GM19193 (cell line): ENCODE data around the gene DGLUCY.

Experiments
- POLR2A ChIP-seq: IDR thresholded peaks from 4 replicates; pipeline ENCODE4 v1.6.1; 2011; ENCODE audit not compliant: insufficient read depth, insufficient read length; ENCODE audit errors: extremely low read depth

The DGLUCY gene

GRCh38 chr14:91175291-91176201 is 61.7 kb downstream of the DGLUCY start:
- TF ChIP-seq POLR2A = no peak

DNA sequence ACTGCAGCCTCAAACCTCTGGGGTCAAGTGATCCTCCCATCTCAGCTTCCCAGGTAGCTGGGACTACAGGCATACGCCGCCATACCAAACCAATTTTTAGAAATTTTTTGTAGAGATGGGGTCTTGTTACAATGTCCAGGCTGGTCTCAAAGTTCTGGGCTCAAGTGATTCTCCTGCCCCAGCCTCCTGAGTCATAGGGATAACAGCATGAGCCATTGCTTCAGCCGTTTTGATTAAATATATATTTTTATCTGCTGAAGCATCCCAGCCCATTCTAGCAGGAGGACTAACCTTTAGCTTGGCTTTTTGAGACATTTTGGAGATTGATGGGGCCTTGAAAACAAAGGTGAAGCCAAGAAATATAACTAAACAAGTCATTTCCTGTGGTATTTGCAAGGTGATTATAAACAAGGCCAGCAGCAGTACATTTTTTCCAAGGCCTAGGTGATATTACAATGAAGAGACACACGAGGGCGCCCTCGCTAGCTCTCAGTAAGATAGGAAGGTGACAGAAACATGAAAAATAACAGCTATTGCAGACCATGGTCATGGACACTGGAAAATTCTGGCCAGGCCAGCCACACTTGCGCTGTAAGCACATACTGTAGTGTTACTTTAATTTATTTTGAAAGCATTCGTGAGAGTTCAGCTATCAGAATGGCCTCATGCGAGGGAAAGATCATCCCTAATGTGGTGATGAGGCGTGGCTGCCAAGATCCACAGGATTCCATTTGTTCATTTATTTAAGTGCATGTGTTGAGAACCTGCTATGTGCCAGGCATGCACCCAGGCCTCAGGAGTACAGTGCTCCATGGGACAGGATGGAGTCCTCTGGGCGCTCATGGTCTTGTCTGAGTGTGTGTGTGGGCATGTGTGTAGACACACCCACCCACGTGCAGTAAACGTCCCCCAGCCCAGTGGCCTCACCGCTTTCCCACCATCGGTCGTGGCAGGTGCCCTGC is 63.5 kb downstream of the DGLUCY start:
- no peak for TF ChIP-seq POLR2A

DNA sequence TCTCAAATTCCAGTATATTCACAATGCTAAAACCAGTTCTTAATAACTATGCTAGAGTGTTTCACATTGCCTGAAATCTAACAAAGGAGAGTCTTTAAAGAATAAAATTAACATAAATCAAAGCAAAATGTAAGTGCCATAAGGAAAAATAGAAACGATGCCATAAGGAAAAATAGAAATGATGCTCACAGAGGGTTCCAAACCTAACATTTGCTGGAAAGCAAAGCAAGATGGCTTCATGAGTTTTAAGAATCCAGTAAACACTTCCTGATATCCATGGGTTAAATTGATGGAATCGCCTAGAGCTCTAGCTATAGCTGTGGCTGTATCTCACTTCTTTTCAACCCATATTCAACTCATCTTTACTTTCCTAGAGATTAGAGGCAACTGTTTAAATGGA is 66.7 kb downstream of the DGLUCY start:
- no peak for TF ChIP-seq POLR2A

- no peak for TF ChIP-seq POLR2A
These were observed 70.7 kb downstream of the DGLUCY start for GRCh38 chr14:91184559-91184958.

- TF ChIP-seq POLR2A = no peak
These were observed 71.8 kb downstream of the DGLUCY start for GRCh38 chr14:91185721-91186120.

DNA sequence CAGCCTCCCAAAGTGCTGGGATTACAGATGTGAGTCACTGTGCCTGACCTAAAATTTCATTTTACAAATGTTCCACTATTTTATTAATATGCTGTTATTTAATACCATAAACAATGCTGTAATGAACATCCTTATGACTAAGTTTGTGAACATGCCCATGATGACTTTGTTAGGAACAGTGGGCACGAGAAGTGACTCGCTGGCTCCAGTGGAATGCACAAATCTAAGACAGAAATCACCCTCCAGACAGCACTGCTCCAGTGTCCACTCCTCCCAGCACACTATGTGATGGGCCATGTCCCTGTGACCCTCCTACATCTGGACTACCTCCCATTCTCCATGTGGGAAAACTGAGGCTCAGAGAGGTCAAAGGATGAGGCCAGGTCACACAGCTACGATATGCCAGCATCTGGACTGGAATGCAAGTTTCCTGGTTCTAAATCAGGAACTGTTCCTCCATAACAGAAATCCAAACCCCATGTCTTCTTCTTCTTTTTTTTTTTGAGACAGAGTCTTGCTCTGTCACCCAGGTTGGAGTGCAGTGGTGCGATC is 72.7 kb downstream of the DGLUCY start:
- no peak for TF ChIP-seq POLR2A

- TF ChIP-seq POLR2A = no peak
These were observed 73.4 kb downstream of the DGLUCY start for GRCh38 chr14:91187271-91187670.

- no peak for TF ChIP-seq POLR2A
These were observed 77.0 kb downstream of the DGLUCY start for GRCh38 chr14:91190853-91191252.

GRCh38 chr14:91193069-91193468 is 79.2 kb downstream of the DGLUCY start:
- TF ChIP-seq POLR2A = no peak

- TF ChIP-seq POLR2A = no peak
These were observed 82.0 kb downstream of the DGLUCY start for GRCh38 chr14:91195881-91196280.

GRCh38 chr14:91197631-91198030 is 83.8 kb downstream of the DGLUCY start:
- no peak for TF ChIP-seq POLR2A

DNA sequence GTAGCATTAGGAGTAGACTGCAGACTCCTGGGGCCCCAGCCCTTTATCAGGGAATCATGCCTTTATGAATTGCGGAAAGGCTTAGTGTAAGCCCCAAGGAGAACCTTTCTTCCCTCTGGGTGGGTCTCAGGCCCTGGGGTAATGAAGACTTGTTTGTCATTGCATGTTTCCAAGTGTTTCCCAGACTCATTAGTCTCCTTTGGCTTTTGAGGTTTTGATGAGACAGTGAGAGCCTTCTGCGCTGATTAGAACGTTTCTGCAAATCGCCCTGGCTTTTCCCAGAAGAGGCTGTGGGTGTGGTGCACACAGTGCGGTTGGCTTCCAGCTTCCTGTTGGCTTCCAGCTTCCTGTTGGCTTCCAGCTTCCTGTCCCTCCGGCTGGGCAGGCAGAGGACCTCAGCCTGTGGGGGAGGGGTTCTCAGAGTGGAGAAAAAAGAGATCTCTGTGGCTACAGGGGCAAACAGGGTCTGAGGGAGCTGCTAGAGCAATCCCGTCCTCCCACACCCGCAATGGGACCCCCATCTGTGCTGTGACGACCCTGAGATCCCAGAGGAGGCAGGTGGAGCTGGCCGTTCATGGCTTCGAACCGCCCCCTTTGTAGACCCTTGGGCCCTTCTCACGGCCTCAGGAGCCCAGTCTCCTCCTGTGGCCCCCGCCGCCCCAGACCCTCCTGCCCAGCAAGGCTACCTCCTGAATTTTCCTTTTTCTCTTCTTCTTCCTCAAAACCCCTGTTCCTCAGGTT is 88.5 kb downstream of the DGLUCY start:
- TF ChIP-seq POLR2A = no peak

GRCh38 chr14:91204657-91205056 is 90.8 kb downstream of the DGLUCY start:
- no peak for TF ChIP-seq POLR2A

- TF ChIP-seq POLR2A = no peak
These were observed 91.6 kb downstream of the DGLUCY start for GRCh38 chr14:91205459-91205858.
